HG02623 (cell line): Measurements from ENCODE around the gene RGS12.
"Not testable (repeated sequence)": the region's sequence is repeated elsewhere in the genome, so short reads cannot be mapped to it uniquely, and the experiment has no call there.

ENCODE experiments used
- ATAC-seq: cut with Tn5 transposase; IDR thresholded peaks from one replicate; pipeline ENCODE4 v1.9.1; 2021; ENCODE audit warnings: moderate library complexity; ENCODE audit not compliant: unreplicated experiment

RGS12 gene

GRCh38 chr4:3294401-3295241, 1.8 kb downstream of the RGS12 start:
- no peak for ATAC-seq

- no peak for ATAC-seq
Measured at GRCh38 chr4:3295837-3296624, 3.2 kb downstream of the RGS12 start.

GRCh38 chr4:3296651-3297050, 3.8 kb downstream of the RGS12 start:
- ATAC-seq = no peak

- ATAC-seq = no peak
Measured at GRCh38 chr4:3297066-3297859, 4.4 kb downstream of the RGS12 start.

GRCh38 chr4:3299122-3299975, 6.5 kb downstream of the RGS12 start:
- no peak for ATAC-seq

GRCh38 chr4:3299976-3300671, 7.3 kb downstream of the RGS12 start:
- no peak for ATAC-seq

GRCh38 chr4:3300882-3301281, 8.1 kb downstream of the RGS12 start:
- ATAC-seq = not testable (repeated sequence)

GRCh38 chr4:3301450-3302172, 8.8 kb downstream of the RGS12 start:
- no peak for ATAC-seq

- no peak for ATAC-seq
Measured at GRCh38 chr4:3302173-3302785, 9.5 kb downstream of the RGS12 start.

GRCh38 chr4:3302786-3303564, 10.2 kb downstream of the RGS12 start:
- ATAC-seq = no peak

GRCh38 chr4:3303565-3303824, 10.7 kb downstream of the RGS12 start:
- no peak for ATAC-seq

GRCh38 chr4:3303923-3304710, 11.3 kb downstream of the RGS12 start:
- no peak for ATAC-seq

GRCh38 chr4:3304831-3305609, 12.2 kb downstream of the RGS12 start:
- no peak for ATAC-seq

GRCh38 chr4:3305610-3306371, 13.0 kb downstream of the RGS12 start:
- no peak for ATAC-seq

GRCh38 chr4:3306450-3306849, 13.6 kb downstream of the RGS12 start:
- no peak for ATAC-seq

- no peak for ATAC-seq
Measured at GRCh38 chr4:3307060-3307459, 14.2 kb downstream of the RGS12 start.
